GM19023 (cell line): ENCODE measurements around the gene ANKS1B.
"Not testable (repeated sequence)": the region's sequence is repeated elsewhere in the genome, so short reads cannot be mapped to it uniquely, and the experiment has no call there.

Experiments used
- ATAC-seq: cut with Tn5 transposase; IDR thresholded peaks from one replicate; pipeline ENCODE4 v1.9.1; 2021; ENCODE audit warnings: mild to moderate bottlenecking, moderate library complexity; ENCODE audit not compliant: unreplicated experiment

ANKS1B gene

GRCh38 chr12:99611117-99611516, 373.6 kb downstream of the ANKS1B start:
- no peak for ATAC-seq

- no peak for ATAC-seq
Measured at GRCh38 chr12:99609455-99610181, 375.1 kb downstream of the ANKS1B start.

- peak; percentile 84 for ATAC-seq
Measured at GRCh38 chr12:99600388-99600787, 384.3 kb downstream of the ANKS1B start.

- ATAC-seq = no peak
Measured at GRCh38 chr12:99598785-99599184, 386.0 kb downstream of the ANKS1B start.

- no peak for ATAC-seq
Measured at GRCh38 chr12:99596762-99597161, 388.0 kb downstream of the ANKS1B start.

GRCh38 chr12:99577125-99577524, 407.6 kb downstream of the ANKS1B start:
- not testable (repeated sequence) for ATAC-seq

- ATAC-seq = no peak
Measured at GRCh38 chr12:99573980-99574379, 410.8 kb downstream of the ANKS1B start.

- ATAC-seq = no peak
Measured at GRCh38 chr12:99567072-99567471, 417.7 kb downstream of the ANKS1B start.

GRCh38 chr12:99558109-99558508, 426.6 kb downstream of the ANKS1B start:
- no peak for ATAC-seq

- no peak for ATAC-seq
Measured at GRCh38 chr12:99553461-99553860, 431.3 kb downstream of the ANKS1B start.

GRCh38 chr12:99552022-99552421, 432.7 kb downstream of the ANKS1B start:
- ATAC-seq = no peak

GRCh38 chr12:99549651-99550050, 435.1 kb downstream of the ANKS1B start:
- ATAC-seq = no peak

GRCh38 chr12:99549196-99549595, 435.5 kb downstream of the ANKS1B start:
- no peak for ATAC-seq

- ATAC-seq = no peak
Measured at GRCh38 chr12:99544457-99544856, 440.3 kb downstream of the ANKS1B start.

GRCh38 chr12:99529966-99530365, 454.8 kb downstream of the ANKS1B start:
- ATAC-seq = peak; percentile 99

GRCh38 chr12:99528478-99528877, 456.3 kb downstream of the ANKS1B start:
- no peak for ATAC-seq

- no peak for ATAC-seq
Measured at GRCh38 chr12:99523853-99524252, 460.9 kb downstream of the ANKS1B start.

GRCh38 chr12:99522456-99522855, 462.3 kb downstream of the ANKS1B start:
- no peak for ATAC-seq

- no peak for ATAC-seq
Measured at GRCh38 chr12:99521664-99522063, 463.1 kb downstream of the ANKS1B start.

- ATAC-seq = no peak
Measured at GRCh38 chr12:99513066-99513465, 471.7 kb downstream of the ANKS1B start.

GRCh38 chr12:99505805-99506204, 478.9 kb downstream of the ANKS1B start:
- ATAC-seq = no peak

- ATAC-seq = no peak
Measured at GRCh38 chr12:99498756-99499155, 486.0 kb downstream of the ANKS1B start.

GRCh38 chr12:99495799-99496198, 488.9 kb downstream of the ANKS1B start:
- ATAC-seq = no peak
